Stimulated activated CD8-positive, alpha-beta memory T cell treated with anti-CD3 and anti-CD28 coated beads, Interleukin-2, amount 100 ng/mL, for 1 hour (primary cell): ENCODE measurements around the gene POU2F2.
A peak's percentile ranks its signal among the peaks of the same experiment; 100 is the strongest.

Source experiments
- DNase-seq, 2 donors: peaks; one replicate each; pipeline ENCODE4 v3.0.0-alpha.2; 2020; ENCODE audit warnings: low read depth in 2 of 2

Gene POU2F2

GRCh38 chr19:42125536-42125935 lies 6.7 kb downstream of the POU2F2 start:
- DNase-seq, result no peak

GRCh38 chr19:42124386-42124901 lies 7.8 kb downstream of the POU2F2 start:
- no peak for DNase-seq

GRCh38 chr19:42123765-42124164 lies 8.5 kb downstream of the POU2F2 start:
- no peak for DNase-seq

- peak; percentile 24 to 35 for DNase-seq
These were observed 9.3 kb downstream of the POU2F2 start for GRCh38 chr19:42122691-42123607.

GRCh38 chr19:42121656-42122069 lies 10.6 kb downstream of the POU2F2 start:
- DNase-seq, result peak; percentile 42 to 67

GRCh38 chr19:42121036-42121621 lies 11.1 kb downstream of the POU2F2 start:
- DNase-seq, result no peak

GRCh38 chr19:42120276-42120980 lies 11.8 kb downstream of the POU2F2 start:
- DNase-seq, result no peak

GRCh38 chr19:42117076-42117475 lies 15.2 kb downstream of the POU2F2 start:
- DNase-seq, result no peak

- no peak for DNase-seq
These were observed 15.8 kb downstream of the POU2F2 start for GRCh38 chr19:42116308-42117075.

GRCh38 chr19:42115705-42116104 lies 16.5 kb downstream of the POU2F2 start:
- no peak for DNase-seq

- DNase-seq, result no peak
These were observed 17.0 kb downstream of the POU2F2 start for GRCh38 chr19:42115219-42115618.

- DNase-seq, result no peak
These were observed 17.8 kb downstream of the POU2F2 start for GRCh38 chr19:42114412-42114811.

GRCh38 chr19:42113641-42114348 lies 18.5 kb downstream of the POU2F2 start:
- DNase-seq, result no peak

GRCh38 chr19:42111811-42112210 lies 20.4 kb downstream of the POU2F2 start:
- DNase-seq, result no peak

GRCh38 chr19:42111384-42111783 lies 20.9 kb downstream of the POU2F2 start:
- no peak for DNase-seq

- DNase-seq, result no peak
These were observed 21.6 kb downstream of the POU2F2 start for GRCh38 chr19:42110658-42111057.

- DNase-seq, result no peak
These were observed 22.4 kb downstream of the POU2F2 start for GRCh38 chr19:42109896-42110295.

GRCh38 chr19:42108527-42109389 lies 23.5 kb downstream of the POU2F2 start:
- DNase-seq, result peak; percentile 76 to 82

- DNase-seq, result no peak
These were observed 26.9 kb downstream of the POU2F2 start for GRCh38 chr19:42105368-42105767.

GRCh38 chr19:42102877-42103276 lies 29.4 kb downstream of the POU2F2 start:
- DNase-seq, result no peak
